CD14-positive monocyte (primary cell): ENCODE results near the gene SLC25A1. TPM values are rescaled to one million over a fixed set of nuclear protein-coding genes. Genes with fewer than 3 reads are reported as not detected.

Experiments used
- DNase-seq, 3 donors: peaks; one replicate each; pipeline ENCODE4 v3.0.0-alpha.2; 2011 to 2022
- H2AFZ ChIP-seq: 2 replicates; pipeline ENCODE4 v1.6.0; 2012; ENCODE audit warnings: mild to moderate bottlenecking, low read depth, low read length, inconsistent platforms; ENCODE audit not compliant: insufficient read depth, poor library complexity, severe bottlenecking
- H3K27ac ChIP-seq, 2 donors: 1 replicate in 1 of 2; 2 replicates in 1 of 2; pipeline ENCODE4 v1.5.1; 2012 to 2013; ENCODE audit warnings: low read length in 2 of 2, control low read depth in 1 of 2, inconsistent platforms in 1 of 2, low read depth in 1 of 2, mild to moderate bottlenecking in 1 of 2
- H3K27me3 ChIP-seq, 2 donors: one replicate each; pipeline versions ENCODE4 v1.6.0 to v1.6.1; 2011 to 2013; ENCODE audit warnings: low read length in 2 of 2; ENCODE audit not compliant: control insufficient read depth in 2 of 2, insufficient read depth in 2 of 2
- H3K36me3 ChIP-seq, 2 donors: replicated peaks in 1 of 2; 1 replicate in 1 of 2; 2 replicates in 1 of 2; pipeline versions ENCODE4 v1.5.1 to v1.6.1; 2012 to 2013; ENCODE audit warnings: low read length in 2 of 2, control low read depth in 1 of 2, inconsistent platforms in 1 of 2, mild to moderate bottlenecking in 1 of 2; ENCODE audit not compliant: insufficient read depth in 2 of 2, control insufficient read depth in 1 of 2
- H3K4me1 ChIP-seq, 2 donors: 1 replicate in 1 of 2; 2 replicates in 1 of 2; pipeline versions ENCODE4 v1.5.1 to v1.6.1; 2012 to 2013; ENCODE audit warnings: low read length in 2 of 2, control low read depth in 1 of 2, inconsistent platforms in 1 of 2, mild to moderate bottlenecking in 1 of 2, moderate library complexity in 1 of 2; ENCODE audit not compliant: insufficient read depth in 2 of 2, control insufficient read depth in 1 of 2
- H3K4me2 ChIP-seq: replicated peaks from 2 replicates; pipeline ENCODE3; 2012; ENCODE audit warnings: low read length, moderate library complexity, mild to moderate bottlenecking; ENCODE audit not compliant: poor library complexity, severe bottlenecking; ENCODE audit errors: extremely low read depth
- H3K4me3 ChIP-seq, 3 experiments: fragments of 200-600 bp in 1 of 3; sonication (generic) in 1 of 3; replicated peaks in 1 of 3; 1 replicate in 2 of 3; 2 replicates in 1 of 3; pipeline ENCODE4 v1.5.1; 2011 to 2013; ENCODE audit warnings: low read length in 3 of 3, mild to moderate bottlenecking in 3 of 3, control low read depth in 2 of 3, low read depth in 2 of 3, inconsistent platforms in 1 of 3, moderate library complexity in 1 of 3
- H3K79me2 ChIP-seq: 2 replicates; pipeline ENCODE4 v1.6.0; 2012; ENCODE audit warnings: mild to moderate bottlenecking, control low read depth, inconsistent platforms, low read length, moderate library complexity; ENCODE audit not compliant: insufficient read depth
- H3K9ac ChIP-seq: 2 replicates; pipeline ENCODE4 v1.6.0; 2017; ENCODE audit warnings: low read length, mild to moderate bottlenecking; ENCODE audit not compliant: insufficient read depth, poor library complexity, severe bottlenecking
- H3K9me3 ChIP-seq, 2 donors: replicated peaks in 1 of 2; 1 replicate in 1 of 2; 2 replicates in 1 of 2; pipeline versions ENCODE4 v1.5.1 to v1.6.1; 2012 to 2013; ENCODE audit warnings: low read length in 2 of 2, control low read depth in 1 of 2; ENCODE audit not compliant: control insufficient read depth in 1 of 2, insufficient read depth in 1 of 2
- H4K20me1 ChIP-seq: 2 replicates; pipeline ENCODE4 v1.6.0; 2012; ENCODE audit warnings: mild to moderate bottlenecking, low read length, control low read depth, moderate library complexity; ENCODE audit not compliant: insufficient read depth
- H3K27ac Mint-ChIP-seq, 7 donors: one replicate each; pipeline ENCODE4 v1.8.0; 2020; ENCODE audit warnings: mild to moderate bottlenecking in 7 of 7, mixed read lengths in 7 of 7, moderate library complexity in 6 of 7, inconsistent platforms in 2 of 7
- H3K27me3 Mint-ChIP-seq, 3 donors: one replicate each; pipeline ENCODE4 v1.8.0; 2021 to 2022; ENCODE audit warnings: low read depth in 3 of 3, mild to moderate bottlenecking in 3 of 3, mixed read lengths in 3 of 3, moderate library complexity in 3 of 3, inconsistent platforms in 1 of 3
- H3K36me3 Mint-ChIP-seq, 2 donors: one replicate each; pipeline ENCODE4 v1.8.0; 2020; ENCODE audit warnings: mixed read lengths in 2 of 2, inconsistent platforms in 1 of 2, mild to moderate bottlenecking in 1 of 2
- H3K4me1 Mint-ChIP-seq: one replicate; pipeline ENCODE4 v1.8.0; 2020; ENCODE audit warnings: mild to moderate bottlenecking, mixed read lengths
- H3K4me3 Mint-ChIP-seq, 2 donors: one replicate each; pipeline ENCODE4 v1.8.0; 2020; ENCODE audit warnings: mild to moderate bottlenecking in 2 of 2, mixed read lengths in 2 of 2, moderate library complexity in 1 of 2
- H3K9me3 Mint-ChIP-seq, 7 donors: one replicate each; pipeline ENCODE4 v1.8.0; 2020 to 2022; ENCODE audit warnings: mixed read lengths in 7 of 7, mild to moderate bottlenecking in 6 of 7, moderate library complexity in 6 of 7, inconsistent platforms in 2 of 7
- CTCF ChIP-seq: fragments of 200-600 bp; IDR thresholded peaks from one replicate; pipeline ENCODE4 v1.8.0; 2022; ENCODE audit warnings: antibody characterized with exemption, mild to moderate bottlenecking
- WGBS: methylation state at CpG from one replicate; pipeline ENCODE4 v1.1.5; 2013; ENCODE audit warnings: missing lambda C conversion rate; ENCODE audit not compliant: insufficient coverage; 5-methylcytosine and 5-hydroxymethylcytosine counted together
- intact Hi-C, 2 donors: fragments of 100-400 bp; cut with micrococcal nuclease; formaldehyde crosslinking; loops; one replicate each; pipeline versions ENCODE4 v1.15.0 to v1.15.1; 2023
- polyA plus RNA-seq, 3 donors: library from polyadenylated mRNA; depleted of rRNA in 1 of 3; unstranded in 2 of 3; stranded (reverse) in 1 of 3; fragments of 300-500 nt in 2 of 3; fragments of >200 nt in 1 of 3; fragmentation: Illumina TruSeq in 2 of 3; gene quantifications; 1 replicate in 2 of 3; 2 replicates in 1 of 3; pipeline ENCODE4 v1.2.3, GENCODE V29; 2012 to 2021

The SLC25A1 gene
- polyA plus RNA-seq, 3 donors = 15.2 to 37.4 (median 35.1) TPM

DNA sequence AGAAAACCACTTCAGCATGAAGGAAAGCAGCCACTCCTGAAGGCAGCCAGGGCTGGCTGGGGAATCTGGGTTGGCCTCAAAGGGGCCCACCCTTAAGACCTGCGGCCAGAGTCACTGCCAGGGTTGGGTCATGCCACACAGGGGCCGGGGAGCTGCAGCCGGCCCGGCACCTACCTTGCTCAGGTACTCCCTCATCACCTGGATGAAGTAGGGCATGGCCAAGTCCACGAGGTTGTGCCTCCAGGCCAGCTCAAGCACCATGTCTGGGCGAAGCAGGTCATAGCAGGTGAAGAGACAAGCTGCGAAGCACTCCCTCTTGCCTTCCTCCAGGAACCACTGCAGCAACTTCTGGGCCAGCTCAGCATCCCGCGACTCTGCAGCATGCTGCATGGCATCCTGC lies 4.7 kb upstream of the SLC25A1 start:
- Histone ChIP-seq H2AFZ (no peak overlapping the region), H4K20me1 (no peaks in the 10 kb centered on the region), H3K4me2 (no peak overlapping the region), H3K9ac (no peak overlapping the region), H3K4me1 (peaks cover 9 to 14% of the 10 kb centered on the region in 2 donors), H3K9me3 (no peaks in the 10 kb centered on the region), H3K79me2 (no peaks in the 10 kb centered on the region), H3K4me3 (no peak overlapping the region), H3K36me3 (peaks cover 28 to 49% of the 10 kb centered on the region in 2 donors), H3K27ac (no peak overlapping the region), H3K27me3 (no peaks in the 10 kb centered on the region)
- H3K9me3 Mint-ChIP-seq = peaks cover 0 to 2% (median 0%) of the 10 kb centered on the region in 7 donors
- no peak for DNase-seq
- WGBS = 93% methylated on average over 9 of the region's 9 CpGs
- intact Hi-C loops = no loop called here
- peaks cover 0 to 3% (median 0%) of the 10 kb centered on the region in 3 donors for H3K27me3 Mint-ChIP-seq
- H3K4me3 Mint-ChIP-seq = no peak overlapping the region
- peaks cover 7% of the 10 kb centered on the region for H3K4me1 Mint-ChIP-seq
- no peak for TF ChIP-seq CTCF
- peaks cover 29 to 51% of the 10 kb centered on the region in 2 donors for H3K36me3 Mint-ChIP-seq
- H3K27ac Mint-ChIP-seq = no peak overlapping the region

DNA sequence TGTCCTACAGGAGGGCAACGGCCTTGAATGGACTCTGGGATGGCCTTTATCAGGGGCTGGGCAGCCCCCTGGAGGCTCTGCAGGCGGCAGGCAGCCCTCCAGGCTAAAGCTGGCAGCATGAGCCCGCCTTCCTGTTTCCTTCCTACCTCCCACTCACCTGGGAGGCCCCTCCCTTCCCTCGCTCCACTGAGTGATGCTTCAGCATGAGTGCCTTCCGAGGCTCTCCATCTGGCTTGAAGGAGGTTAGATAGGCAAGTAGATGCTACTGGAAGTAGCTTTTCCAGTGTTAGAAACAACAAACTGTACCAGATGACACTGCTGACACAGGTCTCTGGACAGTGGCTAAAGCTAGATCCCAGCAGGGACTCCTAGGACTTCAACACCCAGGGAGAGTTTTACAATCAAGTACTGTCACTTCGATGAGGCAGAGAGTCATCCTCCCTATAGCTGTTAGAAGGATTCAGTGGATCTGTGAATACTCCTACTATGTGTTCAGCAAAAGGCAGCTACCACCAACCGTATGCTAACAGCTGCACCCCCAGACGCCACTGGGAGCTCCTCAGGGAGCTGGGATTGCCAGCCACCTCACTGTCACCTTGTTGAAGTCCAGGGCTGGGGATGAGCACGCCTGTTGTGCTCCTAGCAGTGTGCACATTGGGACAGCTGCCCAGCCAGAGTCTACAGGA lies 4.1 kb upstream of the SLC25A1 start:
- no peak overlapping the region for H3K9ac ChIP-seq
- H3K36me3 ChIP-seq = peaks cover 22 to 43% of the 10 kb centered on the region in 2 donors
- Mint-ChIP-seq H3K4me1 (peaks cover 8% of the 10 kb centered on the region), H3K4me3 (no peak overlapping the region), H3K36me3 (peaks cover 23 to 45% of the 10 kb centered on the region in 2 donors), H3K9me3 (peaks cover 0 to 2% (median 0%) of the 10 kb centered on the region in 7 donors), H3K27me3 (peaks cover 0 to 3% (median under 1%) of the 10 kb centered on the region in 3 donors), H3K27ac (no peak overlapping the region)
- H3K4me2 ChIP-seq = no peak overlapping the region
- H3K27me3 ChIP-seq = no peaks in the 10 kb centered on the region
- H3K27ac ChIP-seq = no peak overlapping the region
- no peak overlapping the region for H2AFZ ChIP-seq
- intact Hi-C loops = no loop called here
- no peak overlapping the region for H3K4me3 ChIP-seq
- no peak for TF ChIP-seq CTCF
- DNase-seq = no peak
- H3K4me1 ChIP-seq = peaks cover 11 to 20% of the 10 kb centered on the region in 2 donors
- no peaks in the 10 kb centered on the region for H3K79me2 ChIP-seq
- no peaks in the 10 kb centered on the region for H3K9me3 ChIP-seq
- no peaks in the 10 kb centered on the region for H4K20me1 ChIP-seq
- WGBS = 82% methylated on average over 4 of the region's 9 CpGs
